Neural crest cell (in vitro differentiated cells): Measurements from ENCODE around the gene REEP1. TPM values are rescaled to one million over a fixed set of nuclear protein-coding genes. Genes with fewer than 3 reads are reported as not detected.

Source experiments
- DNase-seq: peaks from one replicate; pipeline ENCODE4 v3.0.0; 2021; ENCODE audit warnings: low read depth, mixed read lengths, low spot score
- H3K27ac Mint-ChIP-seq: one replicate; pipeline ENCODE4 v1.8.0; 2021; ENCODE audit warnings: mild to moderate bottlenecking, mixed read lengths; ENCODE audit not compliant: unreplicated experiment
- H3K27me3 Mint-ChIP-seq: 2 replicates; pipeline ENCODE4 v1.8.0; 2021; ENCODE audit warnings: low read depth, mild to moderate bottlenecking, mixed read lengths
- H3K36me3 Mint-ChIP-seq: 2 replicates; pipeline ENCODE4 v1.8.0; 2021; ENCODE audit warnings: low read depth, mild to moderate bottlenecking, mixed read lengths
- H3K4me1 Mint-ChIP-seq: 2 replicates; pipeline ENCODE4 v1.8.0; 2021; ENCODE audit warnings: mixed read lengths
- H3K4me3 Mint-ChIP-seq: one replicate; pipeline ENCODE4 v1.8.0; 2021; ENCODE audit warnings: mild to moderate bottlenecking, mixed read lengths
- H3K9me3 Mint-ChIP-seq: 2 replicates; pipeline ENCODE4 v1.8.0; 2021; ENCODE audit warnings: mixed read lengths
- CTCF ChIP-seq: fragments of 200-600 bp; sonication (generic); conservative IDR thresholded peaks from 2 replicates; pipeline ENCODE4 v1.5.0; 2021; ENCODE audit warnings: antibody characterized with exemption, mild to moderate bottlenecking
- total RNA-seq: library from RNA; stranded (reverse); gene quantifications from 2 replicates; pipeline ENCODE4 v1.2.1, GENCODE V29; 2021

REEP1 gene
- total RNA-seq, 1 donor from 2014 or later = 12.3 TPM

GRCh38 chr2:86336675-86337243 lies 667 bp downstream of the REEP1 start:
- Mint-ChIP-seq H3K9me3 (peaks cover 4% of the 10 kb centered on the region), H3K4me3 (peak overlapping the region; percentile 94), H3K27me3 (peaks cover 73% of the 10 kb centered on the region), H3K27ac (no peak overlapping the region), H3K36me3 (no peaks in the 10 kb centered on the region), H3K4me1 (peaks cover 20% of the 10 kb centered on the region)
- TF ChIP-seq CTCF = no peak
- peak; percentile 11 for DNase-seq

GRCh38 chr2:86335865-86336674 lies 1.4 kb downstream of the REEP1 start:
- H3K27me3 Mint-ChIP-seq = peaks cover 66% of the 10 kb centered on the region
- no peak for TF ChIP-seq CTCF
- H3K27ac Mint-ChIP-seq = no peak overlapping the region
- peaks cover 20% of the 10 kb centered on the region for H3K4me1 Mint-ChIP-seq
- DNase-seq = no peak
- peaks cover 2% of the 10 kb centered on the region for H3K9me3 Mint-ChIP-seq
- H3K4me3 Mint-ChIP-seq = peak overlapping the region; percentile 94
- H3K36me3 Mint-ChIP-seq = no peaks in the 10 kb centered on the region

- no peak overlapping the region for H3K4me3 Mint-ChIP-seq
These were observed 4.0 kb downstream of the REEP1 start for GRCh38 chr2:86333378-86333777.

GRCh38 chr2:86332654-86333053 lies 4.8 kb downstream of the REEP1 start:
- peak overlapping the region; percentile 50 for H3K4me3 Mint-ChIP-seq
- H3K27me3 Mint-ChIP-seq = peaks cover 33% of the 10 kb centered on the region
- TF ChIP-seq CTCF = no peak
- no peak for DNase-seq
- no peaks in the 10 kb centered on the region for H3K9me3 Mint-ChIP-seq
- H3K27ac Mint-ChIP-seq = no peak overlapping the region
- H3K4me1 Mint-ChIP-seq = peaks cover 15% of the 10 kb centered on the region
- H3K36me3 Mint-ChIP-seq = peaks cover 2% of the 10 kb centered on the region

More at GRCh38 chr2:86333378-86333777, 4.0 kb downstream of the REEP1 start:
- no peak for DNase-seq
- Mint-ChIP-seq H3K4me1 (peaks cover 20% of the 10 kb centered on the region), H3K9me3 (no peaks in the 10 kb centered on the region), H3K36me3 (peaks cover 2% of the 10 kb centered on the region), H3K27ac (no peak overlapping the region), H3K27me3 (peaks cover 39% of the 10 kb centered on the region)
- TF ChIP-seq CTCF = no peak

- Mint-ChIP-seq H3K9me3 (no peaks in the 10 kb centered on the region), H3K27me3 (peaks cover 27% of the 10 kb centered on the region), H3K36me3 (peaks cover 2% of the 10 kb centered on the region), H3K4me3 (no peak overlapping the region), H3K4me1 (peaks cover 10% of the 10 kb centered on the region), H3K27ac (no peak overlapping the region)
- DNase-seq = no peak
- no peak for TF ChIP-seq CTCF
These were observed 6.0 kb downstream of the REEP1 start for GRCh38 chr2:86331384-86331783.
